Prostate gland (tissue), 2 donors: Measurements from ENCODE around the gene GRK7.

Experiments used
- CTCF ChIP-seq, 4 experiments: fragments of 200-600 bp in 2 of 4; fragments of 450-650 bp in 2 of 4; sonication (generic) in 2 of 4; IDR thresholded peaks; 1 replicate in 3 of 4; 2 replicates in 1 of 4; pipeline ENCODE4 v1.5.1; 2016 to 2019; ENCODE audit warnings: antibody characterized with exemption in 4 of 4, mild to moderate bottlenecking in 2 of 4, moderate library complexity in 2 of 4
- POLR2A ChIP-seq: fragments of 450-650 bp; IDR thresholded peaks from one replicate; pipeline ENCODE4 v1.6.1; 2016; ENCODE audit warnings: antibody characterized with exemption, mild to moderate bottlenecking

GRCh38 chr3:141729240-141729639 lies 34.0 kb upstream of the GRK7 start:
- TF ChIP-seq CTCF (IDR thresholded peaks at IDR 0.05): no peak
- TF ChIP-seq POLR2A: no peak
